Caco-2 (cell line): ENCODE results near the gene EEPD1. TPM values are rescaled to one million over a fixed set of nuclear protein-coding genes. Genes with fewer than 3 reads are reported as not detected.

Source experiments
- BruUV-seq: library from RNA; stranded (reverse); fragments of 400-500 nt; replicated peaks from 2 replicates; lab custom pipeline; 2021; lab: Mats Ljungman, UMichigan
- CTCF ChIA-PET: fragments of 300-600 bp; sonication (Branson Sonifier 250); formaldehyde crosslinking; loops from one replicate; lab custom pipeline; 2022; ENCODE audit warnings: antibody characterized with exemption; lab: Charles Lee
- POLR2A ChIA-PET: fragments of 300-600 bp; sonication (Branson Sonifier 250); formaldehyde crosslinking; loops from one replicate; lab custom pipeline; 2022; ENCODE audit warnings: antibody characterized with exemption; lab: Charles Lee
- DNase-seq, 2 experiments: peaks; one replicate each; pipeline versions ENCODE4 v3.0.0 to v3.0.0-alpha.2; 2020 to 2022
- H3K27me3 ChIP-seq: replicated peaks from 2 replicates; pipeline ENCODE4 v1.6.0; 2011; ENCODE audit warnings: low read length; ENCODE audit not compliant: control insufficient read depth, insufficient read depth
- H3K36me3 ChIP-seq: 2 replicates; pipeline ENCODE4 v1.5.1; 2011; ENCODE audit warnings: low read length; ENCODE audit not compliant: control insufficient read depth, insufficient read depth
- H3K4me1 ChIP-seq: fragments of 250-450 bp; sonication (Bioruptor Pico); 2 replicates; pipeline ENCODE4 v1.5.1; 2020; ENCODE audit warnings: mild to moderate bottlenecking
- H3K4me3 ChIP-seq: 2 replicates; pipeline ENCODE4 v1.5.1; 2011; ENCODE audit warnings: low read depth, mild to moderate bottlenecking, control low read depth, low read length
- H3K9me3 ChIP-seq: fragments of 250-450 bp; sonication (Bioruptor Pico); 2 replicates; pipeline ENCODE4 v1.5.1; 2020; ENCODE audit warnings: mild to moderate bottlenecking, moderate library complexity
- H3K27ac Mint-ChIP-seq: one replicate; pipeline ENCODE4 v1.8.0; 2022; ENCODE audit warnings: mixed read lengths; ENCODE audit not compliant: unreplicated experiment
- H3K27me3 Mint-ChIP-seq: one replicate; pipeline ENCODE4 v1.8.0; 2022; ENCODE audit warnings: mixed read lengths; ENCODE audit not compliant: insufficient read depth, unreplicated experiment
- H3K36me3 Mint-ChIP-seq: one replicate; pipeline ENCODE4 v1.8.0; 2022; ENCODE audit warnings: mild to moderate bottlenecking, mixed read lengths; ENCODE audit not compliant: insufficient read depth, unreplicated experiment
- H3K4me1 Mint-ChIP-seq: one replicate; pipeline ENCODE4 v1.8.0; 2022; ENCODE audit warnings: low read depth, mixed read lengths; ENCODE audit not compliant: unreplicated experiment
- H3K4me3 Mint-ChIP-seq: one replicate; pipeline ENCODE4 v1.8.0; 2022; ENCODE audit warnings: mild to moderate bottlenecking, moderate library complexity, mixed read lengths; ENCODE audit not compliant: unreplicated experiment
- H3K9me3 Mint-ChIP-seq: one replicate; pipeline ENCODE4 v1.8.0; 2022; ENCODE audit warnings: mixed read lengths; ENCODE audit not compliant: unreplicated experiment
- intact Hi-C: fragments of 100-400 bp; cut with micrococcal nuclease; formaldehyde crosslinking; loops from one replicate; pipeline ENCODE4 v1.10.0; 2022; ENCODE audit not compliant: unreplicated experiment
- total RNA-seq: library from RNA; stranded (reverse); gene quantifications from 2 replicates; pipeline ENCODE4 v1.2.3, GENCODE V29; 2022
- TF ChIP-seq, protein P1 (sequence below), 2 experiments: fragments of 200-600 bp in 1 of 2; IDR thresholded peaks; 1 replicate in 1 of 2; 2 replicates in 1 of 2; pipeline versions ENCODE4 v1.5.1 to v1.8.0; 2011 to 2022; ENCODE audit warnings: antibody characterized with exemption in 1 of 2, control low read depth in 1 of 2, inconsistent platforms in 1 of 2, low read depth in 1 of 2, low read length in 1 of 2, mild to moderate bottlenecking in 1 of 2, moderate library complexity in 1 of 2; ENCODE audit not compliant: insufficient read depth in 1 of 2, severe bottlenecking in 1 of 2, unreplicated experiment in 1 of 2

EEPD1 gene
- total RNA-seq, 1 experiment from 2014 or later, result 1.8 TPM

DNA sequence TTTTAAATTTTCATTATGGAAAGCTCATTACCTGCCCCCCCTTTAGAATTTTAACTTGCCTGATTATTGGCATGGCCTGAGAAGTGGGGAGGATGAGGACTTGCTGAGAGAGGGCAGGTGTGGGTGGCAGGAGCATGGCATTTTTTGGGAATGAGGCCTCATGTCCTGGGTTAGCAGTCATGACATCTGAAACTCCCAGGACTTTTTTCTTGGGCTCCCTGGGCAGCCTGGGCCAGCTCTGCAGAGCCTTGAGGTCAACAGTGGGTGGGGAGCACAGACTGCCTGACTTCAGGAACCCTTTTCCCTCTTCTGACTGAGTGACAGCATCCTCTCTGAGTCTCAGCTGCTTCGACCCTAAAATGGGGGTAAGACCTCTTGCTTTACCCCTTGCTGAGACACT lies 46.3 kb downstream of the EEPD1 start:
- Histone ChIP-seq H3K27me3 (no peaks in the 10 kb centered on the region), H3K4me1 (0 out of 2 replicates have a peak, but pooled peaks cover 7% of the 10 kb centered on the region), H3K4me3 (no peak overlapping the region), H3K36me3 (no peaks in the 10 kb centered on the region), H3K9me3 (no peaks in the 10 kb centered on the region)
- CTCF ChIA-PET, result no interaction called here
- BruUV-seq, result no TSS peak
- H3K27ac Mint-ChIP-seq, result no peak overlapping the region
- H3K27me3 Mint-ChIP-seq, result no peaks in the 10 kb centered on the region
- no peak overlapping the region for H3K4me3 Mint-ChIP-seq
- peaks cover 6% of the 10 kb centered on the region for H3K4me1 Mint-ChIP-seq
- no peaks in the 10 kb centered on the region for H3K9me3 Mint-ChIP-seq
- intact Hi-C loops, result no loop called here
- TF ChIP-seq, protein P1, sequence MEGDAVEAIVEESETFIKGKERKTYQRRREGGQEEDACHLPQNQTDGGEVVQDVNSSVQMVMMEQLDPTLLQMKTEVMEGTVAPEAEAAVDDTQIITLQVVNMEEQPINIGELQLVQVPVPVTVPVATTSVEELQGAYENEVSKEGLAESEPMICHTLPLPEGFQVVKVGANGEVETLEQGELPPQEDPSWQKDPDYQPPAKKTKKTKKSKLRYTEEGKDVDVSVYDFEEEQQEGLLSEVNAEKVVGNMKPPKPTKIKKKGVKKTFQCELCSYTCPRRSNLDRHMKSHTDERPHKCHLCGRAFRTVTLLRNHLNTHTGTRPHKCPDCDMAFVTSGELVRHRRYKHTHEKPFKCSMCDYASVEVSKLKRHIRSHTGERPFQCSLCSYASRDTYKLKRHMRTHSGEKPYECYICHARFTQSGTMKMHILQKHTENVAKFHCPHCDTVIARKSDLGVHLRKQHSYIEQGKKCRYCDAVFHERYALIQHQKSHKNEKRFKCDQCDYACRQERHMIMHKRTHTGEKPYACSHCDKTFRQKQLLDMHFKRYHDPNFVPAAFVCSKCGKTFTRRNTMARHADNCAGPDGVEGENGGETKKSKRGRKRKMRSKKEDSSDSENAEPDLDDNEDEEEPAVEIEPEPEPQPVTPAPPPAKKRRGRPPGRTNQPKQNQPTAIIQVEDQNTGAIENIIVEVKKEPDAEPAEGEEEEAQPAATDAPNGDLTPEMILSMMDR (IDR thresholded peaks at IDR 0.05; ENCODE audit: insufficient read depth in 1 of 2, low read depth in 1 of 2, low read length in 1 of 2, severe bottlenecking in 1 of 2, unreplicated experiment in 1 of 2), result no peak
- POLR2A ChIA-PET, result no interaction called here
- no peaks in the 10 kb centered on the region for H3K36me3 Mint-ChIP-seq
- DNase-seq, result no peak

DNA sequence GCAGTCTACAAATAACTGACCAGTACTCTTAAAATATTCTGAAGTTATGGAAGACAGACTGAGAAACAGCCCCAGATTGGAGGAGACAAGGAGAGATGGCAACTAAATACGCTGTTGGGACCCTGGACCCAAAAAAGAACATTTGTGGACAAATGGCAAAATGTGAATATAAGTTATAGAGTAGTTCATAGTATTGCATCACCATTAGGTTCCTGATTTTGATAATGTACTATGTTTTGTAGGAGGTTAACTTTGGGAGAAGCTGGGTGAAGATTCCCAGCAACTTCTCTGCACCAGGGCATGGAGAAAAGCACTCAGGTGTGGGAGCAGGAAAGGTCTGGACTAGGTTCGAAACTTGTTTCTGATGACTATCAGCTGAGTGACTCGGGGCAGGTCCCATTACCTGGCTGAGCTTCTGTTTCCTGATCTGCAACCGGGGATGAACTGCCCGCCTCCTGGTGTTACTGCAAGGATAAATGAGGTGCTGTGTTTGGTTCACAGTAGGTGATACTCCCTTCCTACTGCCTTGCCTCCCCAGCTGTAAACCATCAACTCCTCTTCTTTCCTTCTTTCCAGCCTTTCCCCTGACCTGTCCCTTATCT lies 48.2 kb downstream of the EEPD1 start:
- Mint-ChIP-seq H3K9me3 (no peaks in the 10 kb centered on the region), H3K36me3 (no peaks in the 10 kb centered on the region), H3K4me1 (peaks cover 6% of the 10 kb centered on the region), H3K27me3 (no peaks in the 10 kb centered on the region), H3K4me3 (no peak overlapping the region), H3K27ac (no peak overlapping the region)
- POLR2A ChIA-PET, result no interaction called here
- Histone ChIP-seq H3K9me3 (no peaks in the 10 kb centered on the region), H3K4me3 (no peak overlapping the region), H3K36me3 (no peaks in the 10 kb centered on the region), H3K4me1 (no peaks in the 10 kb centered on the region), H3K27me3 (no peaks in the 10 kb centered on the region)
- TF ChIP-seq, protein P1 (IDR thresholded peaks at IDR 0.05; ENCODE audit: insufficient read depth in 1 of 2, low read depth in 1 of 2, low read length in 1 of 2, severe bottlenecking in 1 of 2, unreplicated experiment in 1 of 2), result no peak
- CTCF ChIA-PET, result no interaction called here
- intact Hi-C loops, result no loop called here
- BruUV-seq, result no TSS peak
- DNase-seq, result no peak

DNA sequence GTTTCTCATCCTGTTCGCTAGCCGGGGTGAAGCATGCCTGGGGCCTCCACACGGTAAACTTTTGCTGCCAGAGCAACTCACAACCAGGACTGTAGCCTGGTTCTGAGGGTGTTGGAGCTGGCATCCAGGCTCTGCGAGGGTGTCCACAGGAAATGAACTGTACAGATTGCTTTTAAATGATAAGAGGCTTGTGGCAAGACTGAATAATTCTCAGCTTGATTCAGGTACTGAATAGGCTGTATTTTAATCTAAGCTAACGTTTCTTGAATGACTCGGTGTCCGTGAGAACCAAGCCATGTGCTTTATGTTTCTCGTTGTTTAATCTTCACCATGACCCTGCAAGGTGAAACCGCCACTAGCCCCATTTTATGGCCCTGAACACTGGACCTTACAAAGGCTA lies 49.3 kb downstream of the EEPD1 start:
- DNase-seq, result no peak
- Histone ChIP-seq H3K27me3 (no peaks in the 10 kb centered on the region), H3K4me1 (peaks cover 4% of the 10 kb centered on the region), H3K4me3 (no peak overlapping the region), H3K36me3 (no peaks in the 10 kb centered on the region), H3K9me3 (no peaks in the 10 kb centered on the region)
- no peaks in the 10 kb centered on the region for H3K36me3 Mint-ChIP-seq
- no peaks in the 10 kb centered on the region for H3K27me3 Mint-ChIP-seq
- no peak overlapping the region for H3K4me3 Mint-ChIP-seq
- H3K27ac Mint-ChIP-seq, result no peak overlapping the region
- ChIA-PET CTCF (interaction anchor here (0.5 kb wide), 1 partner anchor 387 kb away, joined by 4 read pairs; no protein-coding TSS in a partner anchor), POLR2A (no interaction called here)
- intact Hi-C loops, result no loop called here
- no TSS peak for BruUV-seq
- peaks cover 7% of the 10 kb centered on the region for H3K4me1 Mint-ChIP-seq
- H3K9me3 Mint-ChIP-seq, result no peaks in the 10 kb centered on the region
- TF ChIP-seq, protein P1 (IDR thresholded peaks at IDR 0.05; ENCODE audit: insufficient read depth in 1 of 2, low read depth in 1 of 2, low read length in 1 of 2, severe bottlenecking in 1 of 2, unreplicated experiment in 1 of 2), result no peak
